ENCODE results near the gene PCDHB12.
"Not testable (repeated sequence)": the region's sequence is repeated elsewhere in the genome, so short reads cannot be mapped to it uniquely, and the experiment has no call there.

The PCDHB12 gene

DNA sequence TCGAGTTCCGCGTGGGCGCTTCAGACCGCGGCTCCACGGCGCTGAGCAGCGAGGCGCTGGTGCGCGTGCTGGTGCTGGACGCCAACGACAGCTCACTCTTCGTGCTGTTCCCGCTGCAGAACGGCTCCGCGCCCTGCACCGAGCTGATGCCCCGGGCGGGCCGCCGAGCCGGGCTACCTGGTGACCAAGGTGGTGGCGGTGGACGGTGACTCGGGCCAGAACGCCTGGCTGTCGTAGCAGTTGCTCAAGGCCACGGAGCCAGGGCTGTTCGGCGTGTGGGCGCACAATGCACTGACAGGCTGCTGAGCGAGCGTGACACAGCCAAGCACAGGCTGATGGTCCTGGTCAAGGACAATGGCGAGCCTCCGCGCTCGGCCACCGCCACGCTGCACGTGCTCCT lies 33.0 kb downstream of the PCDHB12 start:
- ATAC-seq (ENCODE audit: insufficient read depth, low read depth), result no peak
- H3K9me3 ChIP-seq (ENCODE audit: insufficient read depth, low read length, severe bottlenecking), result peaks cover 5% of the 10 kb centered on the region
- no peak overlapping the region for H3K4me3 ChIP-seq (ENCODE audit: low read depth in 1 of 2, low read length in 2 of 2)
- H3K79me2 ChIP-seq (ENCODE audit: insufficient read depth, low read length), result no peaks in the 10 kb centered on the region
- no peak overlapping the region for H3K4me2 ChIP-seq (ENCODE audit: insufficient read depth, low read length)
- no peak overlapping the region for H3K27ac ChIP-seq (ENCODE audit: low read length)
- no peaks in the 10 kb centered on the region for H3K4me1 ChIP-seq (ENCODE audit: insufficient read depth, low read length)
- H2AFZ ChIP-seq (ENCODE audit: low read depth, low read length), result no peak overlapping the region
- no peaks in the 10 kb centered on the region for H3K27me3 ChIP-seq (ENCODE audit: insufficient read depth, low read length, poor library complexity)
- H3K36me3 ChIP-seq (ENCODE audit: insufficient read depth, low read length), result no peaks in the 10 kb centered on the region
- no peak for DNase-seq
- TF ChIP-seq EZH2 (IDR thresholded peaks at IDR 0.05; ENCODE audit: borderline replicate concordance, low read depth, low read length, severe bottlenecking), result no peak
- TF ChIP-seq, protein P1, sequence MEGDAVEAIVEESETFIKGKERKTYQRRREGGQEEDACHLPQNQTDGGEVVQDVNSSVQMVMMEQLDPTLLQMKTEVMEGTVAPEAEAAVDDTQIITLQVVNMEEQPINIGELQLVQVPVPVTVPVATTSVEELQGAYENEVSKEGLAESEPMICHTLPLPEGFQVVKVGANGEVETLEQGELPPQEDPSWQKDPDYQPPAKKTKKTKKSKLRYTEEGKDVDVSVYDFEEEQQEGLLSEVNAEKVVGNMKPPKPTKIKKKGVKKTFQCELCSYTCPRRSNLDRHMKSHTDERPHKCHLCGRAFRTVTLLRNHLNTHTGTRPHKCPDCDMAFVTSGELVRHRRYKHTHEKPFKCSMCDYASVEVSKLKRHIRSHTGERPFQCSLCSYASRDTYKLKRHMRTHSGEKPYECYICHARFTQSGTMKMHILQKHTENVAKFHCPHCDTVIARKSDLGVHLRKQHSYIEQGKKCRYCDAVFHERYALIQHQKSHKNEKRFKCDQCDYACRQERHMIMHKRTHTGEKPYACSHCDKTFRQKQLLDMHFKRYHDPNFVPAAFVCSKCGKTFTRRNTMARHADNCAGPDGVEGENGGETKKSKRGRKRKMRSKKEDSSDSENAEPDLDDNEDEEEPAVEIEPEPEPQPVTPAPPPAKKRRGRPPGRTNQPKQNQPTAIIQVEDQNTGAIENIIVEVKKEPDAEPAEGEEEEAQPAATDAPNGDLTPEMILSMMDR (IDR thresholded peaks at IDR 0.05; ENCODE audit: borderline replicate concordance, extremely low read depth, low read length, poor library complexity, severe bottlenecking), result no peak
- H4K20me1 ChIP-seq (ENCODE audit: insufficient read depth, low read length), result no peaks in the 10 kb centered on the region
- no peak overlapping the region for H3K9ac ChIP-seq (ENCODE audit: low read depth, low read length)

DNA sequence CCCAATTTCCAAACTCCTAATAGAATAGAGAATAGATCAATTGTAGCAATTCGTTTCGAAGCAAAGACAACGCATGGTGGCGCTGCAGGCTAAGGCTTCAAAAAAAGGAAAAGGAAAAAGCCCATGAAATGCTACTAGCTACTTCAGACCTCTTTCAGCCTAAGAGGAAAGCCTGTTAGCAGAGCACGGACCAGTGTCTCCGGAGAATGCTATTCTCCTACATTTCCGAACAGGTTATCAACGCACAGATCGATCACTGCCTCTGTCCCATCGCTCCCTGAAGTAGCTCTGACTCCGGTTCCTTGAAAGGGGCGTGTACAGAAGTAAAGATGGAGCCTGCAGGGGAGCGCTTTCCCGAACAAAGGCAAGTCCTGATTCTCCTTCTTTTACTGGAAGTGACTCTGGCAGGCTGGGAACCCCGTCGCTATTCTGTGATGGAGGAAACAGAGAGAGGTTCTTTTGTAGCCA lies 36.8 kb downstream of the PCDHB12 start, which contains the start of gene PCDHB15:
Gene PCDHB15, plus strand, starts transcription at position 146 of the 468 bp plus-strand sequence. Its CDS starts 184 bp downstream, at position 330.
- Histone ChIP-seq H3K27me3 (ENCODE audit: insufficient read depth, low read length, poor library complexity) (no peaks in the 10 kb centered on the region), H3K9me3 (ENCODE audit: insufficient read depth, low read length, severe bottlenecking) (peaks cover 5% of the 10 kb centered on the region), H3K4me2 (ENCODE audit: insufficient read depth, low read length) (no peak within 1 kb of the TSS), H2AFZ (ENCODE audit: low read depth, low read length) (no peak within 1 kb of the TSS), H3K4me3 (ENCODE audit: low read depth in 1 of 2, low read length in 2 of 2) (no peak within 1 kb of the TSS), H4K20me1 (ENCODE audit: insufficient read depth, low read length) (no peaks in the 10 kb centered on the region), H3K27ac (ENCODE audit: low read length) (no peak within 1 kb of the TSS), H3K4me1 (ENCODE audit: insufficient read depth, low read length) (no peaks in the 10 kb centered on the region), H3K36me3 (ENCODE audit: insufficient read depth, low read length) (no peaks in the 10 kb centered on the region), H3K79me2 (ENCODE audit: insufficient read depth, low read length) (no peaks in the 10 kb centered on the region), H3K9ac (ENCODE audit: low read depth, low read length) (no peak within 1 kb of the TSS)
- ATAC-seq (ENCODE audit: insufficient read depth, low read depth), result no peak
- no peak for TF ChIP-seq EZH2 (IDR thresholded peaks at IDR 0.05; ENCODE audit: borderline replicate concordance, low read depth, low read length, severe bottlenecking)
- TF ChIP-seq, protein P1 (IDR thresholded peaks at IDR 0.05; ENCODE audit: borderline replicate concordance, extremely low read depth, low read length, poor library complexity, severe bottlenecking), result no peak
- no peak for DNase-seq

DNA sequence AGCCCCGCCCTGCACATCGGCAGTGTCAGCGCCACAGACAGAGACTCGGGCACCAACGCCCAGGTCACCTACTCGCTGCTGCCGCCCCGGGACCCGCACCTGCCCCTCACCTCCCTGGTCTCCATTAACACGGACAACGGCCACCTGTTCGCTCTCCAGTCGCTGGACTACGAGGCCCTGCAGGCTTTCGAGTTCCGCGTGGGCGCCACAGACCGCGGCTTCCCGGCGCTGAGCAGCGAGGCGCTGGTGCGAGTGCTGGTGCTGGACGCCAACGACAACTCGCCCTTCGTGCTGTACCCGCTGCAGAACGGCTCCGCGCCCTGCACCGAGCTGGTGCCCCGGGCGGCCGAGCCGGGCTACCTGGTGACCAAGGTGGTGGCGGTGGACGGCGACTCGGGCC lies 38.5 kb downstream of the PCDHB12 start:
- not testable (repeated sequence) for DNase-seq; H3K27ac ChIP-seq (ENCODE audit: low read length); H3K4me1 ChIP-seq (ENCODE audit: insufficient read depth, low read length); H3K9ac ChIP-seq (ENCODE audit: low read depth, low read length); H3K79me2 ChIP-seq (ENCODE audit: insufficient read depth, low read length); H4K20me1 ChIP-seq (ENCODE audit: insufficient read depth, low read length); H3K4me2 ChIP-seq (ENCODE audit: insufficient read depth, low read length); H3K27me3 ChIP-seq (ENCODE audit: insufficient read depth, low read length, poor library complexity); H3K9me3 ChIP-seq (ENCODE audit: insufficient read depth, low read length, severe bottlenecking); H3K4me3 ChIP-seq (ENCODE audit: low read depth in 1 of 2, low read length in 2 of 2); H2AFZ ChIP-seq (ENCODE audit: low read depth, low read length); H3K36me3 ChIP-seq (ENCODE audit: insufficient read depth, low read length); ATAC-seq (ENCODE audit: insufficient read depth, low read depth)

DNA sequence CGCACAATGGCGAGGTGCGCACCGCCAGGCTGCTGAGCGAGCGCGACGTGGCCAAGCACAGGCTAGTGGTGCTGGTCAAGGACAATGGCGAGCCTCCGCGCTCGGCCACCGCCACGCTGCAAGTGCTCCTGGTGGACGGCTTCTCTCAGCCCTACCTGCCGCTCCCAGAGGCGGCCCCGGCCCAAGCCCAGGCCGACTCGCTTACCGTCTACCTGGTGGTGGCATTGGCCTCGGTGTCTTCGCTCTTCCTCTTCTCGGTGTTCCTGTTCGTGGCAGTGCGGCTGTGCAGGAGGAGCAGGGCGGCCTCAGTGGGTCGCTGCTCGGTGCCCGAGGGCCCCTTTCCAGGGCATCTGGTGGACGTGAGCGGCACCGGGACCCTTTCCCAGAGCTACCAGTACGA lies 38.9 kb downstream of the PCDHB12 start:
- not testable (repeated sequence) for ATAC-seq (ENCODE audit: insufficient read depth, low read depth); H3K4me2 ChIP-seq (ENCODE audit: insufficient read depth, low read length); H3K27ac ChIP-seq (ENCODE audit: low read length); H2AFZ ChIP-seq (ENCODE audit: low read depth, low read length); H3K4me1 ChIP-seq (ENCODE audit: insufficient read depth, low read length); H4K20me1 ChIP-seq (ENCODE audit: insufficient read depth, low read length); H3K9me3 ChIP-seq (ENCODE audit: insufficient read depth, low read length, severe bottlenecking); DNase-seq; H3K79me2 ChIP-seq (ENCODE audit: insufficient read depth, low read length); H3K9ac ChIP-seq (ENCODE audit: low read depth, low read length); H3K27me3 ChIP-seq (ENCODE audit: insufficient read depth, low read length, poor library complexity); H3K4me3 ChIP-seq (ENCODE audit: low read depth in 1 of 2, low read length in 2 of 2); H3K36me3 ChIP-seq (ENCODE audit: insufficient read depth, low read length)

Measured in DND-41 (cell line).